SH-SY5Y (cell line): ENCODE results near the gene COL4A6.

Experiments
- GATA2 ChIP-seq: IDR thresholded peaks from 2 replicates; pipeline ENCODE4 v1.6.1; 2011; ENCODE audit warnings: mild to moderate bottlenecking, low read depth, low read length
- GATA3 ChIP-seq: IDR thresholded peaks from 2 replicates; pipeline ENCODE4 v1.6.1; 2011; ENCODE audit warnings: low read depth, mild to moderate bottlenecking, low read length, moderate library complexity

GRCh38 chrX:108323751-108324150 is 114.5 kb downstream of the COL4A6 start:
- TF ChIP-seq GATA2 (no peak), GATA3 (no peak)
